ENCODE results near the gene HHLA2. TPM values are rescaled to one million over a fixed set of nuclear protein-coding genes. Genes with fewer than 3 reads are reported as not detected.

The HHLA2 gene
- total and polyA plus RNA-seq, 2 of the 8 experiments (the other 6 are each of a cell fraction or from before 2014, with no cell fraction given), result not detected

DNA sequence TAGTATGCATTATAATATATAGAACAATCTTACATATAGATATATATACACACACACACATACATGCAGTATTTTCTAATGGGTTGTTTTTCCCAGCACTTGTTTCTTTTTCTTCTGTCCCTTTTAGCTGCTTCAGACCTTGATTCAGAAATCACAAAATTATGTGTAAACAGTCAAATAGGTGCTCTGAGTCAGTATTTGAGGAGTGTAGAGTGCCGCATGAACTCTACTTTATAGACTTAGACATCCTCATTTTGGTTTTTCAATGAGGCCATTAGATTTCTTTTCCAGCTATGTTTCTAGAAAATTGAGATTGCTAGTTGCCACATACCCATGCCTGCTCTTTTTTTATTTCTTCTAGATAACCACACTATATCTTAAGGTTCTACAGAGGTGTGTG is 58.2 kb downstream of the HHLA2 start:
- no peak overlapping the region for H3K27ac ChIP-seq (ENCODE audit: low read depth, low read length)
- no peaks in the 10 kb centered on the region for H3K79me1 ChIP-seq (ENCODE audit: low read depth, low read length)
- H3K23me2 ChIP-seq (ENCODE audit: low read depth, low read length), result no peaks in the 10 kb centered on the region
- H3K4me1 ChIP-seq (replicated peaks in 1 of 4; ENCODE audit: control insufficient read depth in 3 of 4, insufficient read depth in 4 of 4, low read length in 3 of 4), result no peaks in the 10 kb centered on the region
- no peak overlapping the region for H4K91ac ChIP-seq (replicated peaks; ENCODE audit: insufficient read length, low read length)
- H4K20me1 ChIP-seq (replicated peaks in 1 of 2; ENCODE audit: control insufficient read depth in 1 of 2, insufficient read depth in 2 of 2, low read length in 2 of 2), result no peaks in the 10 kb centered on the region
- no peak overlapping the region for H2BK12ac ChIP-seq (ENCODE audit: low read depth, low read length)
- no peak overlapping the region for H4K8ac ChIP-seq (ENCODE audit: extremely low read depth, insufficient read depth, low read length)
- ChIA-PET CTCF (ENCODE audit: partially characterized antibody) (no interaction called here), POLR2A (ENCODE audit: partially characterized antibody) (no interaction called here)
- H3K4me3 ChIP-seq (ENCODE audit: extremely low read depth in 1 of 4, insufficient read depth in 2 of 4, low read depth in 3 of 4, low read length in 4 of 4), result no peak overlapping the region
- no peak overlapping the region for H3K9ac ChIP-seq (replicated peaks in 1 of 4; ENCODE audit: extremely low read depth in 1 of 4, low read depth in 3 of 4, low read length in 3 of 4)
- DNase-seq (ENCODE audit: low read depth in 1 of 2, low spot score in 2 of 2), result no peak
- no peak overlapping the region for H2AK5ac ChIP-seq (ENCODE audit: low read depth, low read length)
- FAIRE-seq, result no peak
- no peaks in the 10 kb centered on the region for H3K27me3 ChIP-seq (replicated peaks in 1 of 4; ENCODE audit: control insufficient read depth in 3 of 4, extremely low read depth in 1 of 4, insufficient read depth in 3 of 4, low read length in 3 of 4)
- 94% methylated on average over 1 of the region's 1 CpG; no CpG with 5 or more reads in 1 of the 2 experiments for WGBS, 2 experiments (ENCODE audit: extremely low coverage in 1 of 2, insufficient coverage in 1 of 2, insufficient read length in 1 of 2, insufficient replicate concordance in 2 of 2, low coverage in 1 of 2, low lambda C conversion rate in 2 of 2, missing lambda C conversion rate in 1 of 2)
- H2BK15ac ChIP-seq (ENCODE audit: low read length), result no peak overlapping the region
- H2BK5ac ChIP-seq (ENCODE audit: low read depth, low read length), result no peak overlapping the region
- no peaks in the 10 kb centered on the region for H3K36me3 ChIP-seq (ENCODE audit: control insufficient read depth in 2 of 4, insufficient read depth in 4 of 4, low read length in 3 of 4)
- no peak overlapping the region for H2AFZ ChIP-seq (ENCODE audit: low read length)
- H3K4ac ChIP-seq (replicated peaks; ENCODE audit: insufficient read length, low read depth, low read length), result no peak overlapping the region
- H3K18ac ChIP-seq (ENCODE audit: extremely low read depth, low read length), result no peak overlapping the region
- H3K14ac ChIP-seq (ENCODE audit: insufficient read length), result no peak overlapping the region
- no peak overlapping the region for H3K56ac ChIP-seq (replicated peaks; ENCODE audit: insufficient read length, low read depth, low read length)
- H4K5ac ChIP-seq (ENCODE audit: insufficient read length, low read depth, low read length), result no peak overlapping the region
- H2BK120ac ChIP-seq (replicated peaks; ENCODE audit: low read depth, low read length), result no peak overlapping the region
- H3K9me3 ChIP-seq (ENCODE audit: insufficient read depth in 2 of 2, low read depth in 1 of 2, low read length in 1 of 2), result no peaks in the 10 kb centered on the region
- TF ChIP-seq BRCA1 (IDR thresholded peaks at IDR 0.05; ENCODE audit: low read depth, low read length) (no peak), JUN (IDR thresholded peaks at IDR 0.05; ENCODE audit: low read depth, low read length) (no peak)
- H3K23ac ChIP-seq (ENCODE audit: insufficient read length), result no peak overlapping the region
- H3K79me2 ChIP-seq (ENCODE audit: control insufficient read depth in 1 of 2, insufficient read depth in 2 of 2, low read length in 2 of 2), result no peaks in the 10 kb centered on the region
- H2BK20ac ChIP-seq (ENCODE audit: low read length), result no peak overlapping the region
- H3K4me2 ChIP-seq (ENCODE audit: insufficient read depth in 1 of 2, low read depth in 2 of 2, low read length in 2 of 2), result no peak overlapping the region
